ENCODE data around the gene PDK2.
"Not testable (repeated sequence)": the region's sequence is repeated elsewhere in the genome, so short reads cannot be mapped to it uniquely, and the experiment has no call there.

The PDK2 gene

GRCh38 chr17:50058296-50058953, 36.7 kb upstream of the PDK2 start:
- no peak for DNase-seq

DNA sequence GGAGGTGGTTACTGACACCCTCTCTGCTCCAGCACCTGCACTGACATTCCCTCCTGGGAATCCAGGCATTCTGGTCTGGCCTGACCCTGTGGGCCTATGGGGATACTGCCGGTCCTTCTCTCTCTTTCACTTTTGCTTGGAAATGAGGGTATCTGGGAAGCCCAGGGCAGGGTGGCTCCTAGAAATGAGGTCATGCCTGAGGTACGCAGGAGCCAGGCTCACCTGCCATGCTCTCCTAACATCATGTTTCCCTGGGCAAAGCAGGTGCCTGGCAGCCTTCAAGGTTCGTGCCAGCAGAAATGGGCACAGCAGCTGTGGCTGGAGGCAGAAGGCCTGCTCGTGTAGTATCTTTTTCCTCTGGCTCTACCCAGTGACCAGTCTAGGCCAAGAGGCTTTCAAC, 35.9 kb upstream of the PDK2 start:
- DNase-seq = no peak

DNA sequence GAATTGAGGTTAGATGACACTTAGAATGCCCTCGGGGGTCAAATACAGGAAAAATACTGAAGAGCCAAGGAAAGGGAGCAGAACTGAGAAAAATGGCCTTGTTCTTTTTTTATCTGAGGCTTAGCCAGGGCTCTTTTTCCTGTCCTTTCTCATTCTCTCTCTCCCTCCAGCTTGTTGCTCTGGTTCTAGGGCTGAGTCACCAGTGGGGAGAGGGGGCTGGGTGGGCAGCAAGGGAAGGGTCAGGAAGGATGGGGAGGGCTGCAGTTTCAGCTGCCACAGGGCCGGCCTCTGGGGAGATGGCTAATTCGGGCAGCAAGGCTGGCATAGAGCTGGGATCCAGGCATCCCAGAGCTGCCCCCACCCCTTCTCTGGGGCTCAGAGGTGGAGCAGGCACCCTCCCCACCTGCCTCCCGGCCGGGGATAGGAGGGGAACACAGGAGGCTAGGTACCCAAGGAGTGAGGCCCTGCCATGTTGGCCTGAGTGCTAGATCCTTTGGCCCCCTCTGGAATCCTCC, 35.3 kb upstream of the PDK2 start:
- DNase-seq = peak in 2 of 58 donors; percentile 20 to 25

DNA sequence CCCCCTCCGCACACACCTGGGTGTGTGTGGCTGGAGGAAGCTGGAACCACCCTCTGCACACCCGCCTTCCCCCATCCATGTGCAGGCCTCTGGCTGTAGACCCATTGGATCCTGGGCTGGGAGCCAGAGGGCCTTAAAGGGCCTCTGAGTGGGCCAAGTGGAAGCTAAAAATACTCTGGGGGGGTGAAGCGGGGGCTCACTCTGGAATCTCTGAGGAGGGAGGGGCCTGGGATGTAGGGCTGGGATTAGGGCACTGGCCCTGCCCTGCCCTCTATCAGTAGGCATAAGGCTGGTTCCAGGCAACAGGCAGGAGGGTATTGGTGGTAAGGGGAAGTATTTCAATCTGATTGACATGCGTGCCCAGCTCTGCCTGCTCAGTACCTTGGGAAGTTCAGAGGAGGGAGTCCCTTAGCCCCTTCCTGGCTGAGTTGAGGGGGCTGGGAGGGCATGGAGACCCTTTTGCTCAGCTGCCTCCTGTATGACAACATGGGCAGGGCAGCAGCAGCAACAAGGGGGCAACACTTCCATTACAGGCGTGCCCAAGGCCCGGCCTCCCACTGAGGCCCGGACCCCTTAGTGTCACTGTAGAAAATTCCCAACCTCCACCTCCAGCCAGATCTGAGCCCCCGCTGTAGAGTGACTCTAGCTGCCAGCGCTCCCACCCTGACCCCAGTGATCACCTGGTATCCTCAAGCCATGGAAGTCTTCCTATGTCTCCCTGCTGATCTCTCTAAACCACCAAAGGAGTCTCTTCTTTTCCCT, 34.0 kb upstream of the PDK2 start:
- DNase-seq = peak in 32 of 58 donors; percentile 6 to 62 (median 30)

DNA sequence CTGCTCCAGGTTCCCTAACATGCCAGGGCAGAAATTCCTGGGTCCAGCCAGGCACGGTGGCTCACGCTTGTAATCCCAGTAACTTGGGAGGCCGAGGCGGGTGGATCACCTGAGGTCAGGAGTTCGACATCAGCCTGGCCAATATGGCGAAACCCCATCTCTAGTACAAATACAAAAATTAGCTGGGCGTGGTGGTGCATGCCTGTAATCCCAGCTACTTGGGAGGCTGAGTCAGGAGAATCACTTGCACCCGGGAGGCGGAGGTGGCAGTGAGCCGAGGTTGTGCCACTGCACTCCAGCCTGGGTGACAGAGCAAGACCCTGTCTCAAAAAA, 33.5 kb upstream of the PDK2 start:
- not testable (repeated sequence) for DNase-seq

GRCh38 chr17:50062293-50063243, 32.6 kb upstream of the PDK2 start:
- DNase-seq = peak in 8 of 58 donors; percentile 11 to 43 (median 20)

GRCh38 chr17:50063561-50064252, 31.4 kb upstream of the PDK2 start:
- DNase-seq = no peak

DNA sequence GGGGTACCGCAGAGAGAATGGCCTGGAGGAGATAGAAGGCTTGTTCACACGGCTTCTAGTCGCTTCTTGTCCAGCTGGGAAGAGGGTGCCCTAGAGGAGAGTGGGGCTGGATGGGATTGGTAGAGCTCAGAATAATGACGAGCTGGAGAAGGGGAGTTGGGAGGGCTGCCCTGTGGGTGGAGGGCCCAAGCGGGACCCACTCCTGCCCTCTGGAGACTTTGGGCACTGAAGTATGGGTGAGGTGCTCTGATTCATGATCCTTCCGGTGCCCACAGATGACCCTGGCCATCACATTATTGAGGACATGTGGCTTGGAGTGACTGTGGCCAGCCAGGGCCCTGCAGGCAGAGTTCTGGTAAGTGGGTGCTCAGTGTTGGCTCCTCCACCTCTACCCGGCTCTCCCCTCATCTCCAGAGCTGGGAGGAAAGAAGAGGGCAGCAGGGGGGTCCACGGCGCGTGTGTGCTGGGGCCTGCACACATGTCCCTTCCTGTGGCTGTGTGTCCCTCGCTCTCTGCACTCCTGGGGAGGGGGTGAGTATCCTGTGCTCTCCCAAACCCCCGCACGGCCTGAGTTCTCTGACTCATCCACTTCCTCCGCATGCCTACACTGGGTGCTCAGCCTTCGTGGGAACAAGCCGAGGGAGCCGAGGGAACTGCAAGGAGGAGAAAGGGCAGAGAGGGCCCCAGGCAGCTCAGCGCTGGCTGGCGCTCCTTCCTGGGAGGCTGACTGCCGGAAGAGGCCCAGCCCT, 30.7 kb upstream of the PDK2 start:
- peak in 14 of 58 donors; percentile 5 to 54 (median 20) for DNase-seq

DNA sequence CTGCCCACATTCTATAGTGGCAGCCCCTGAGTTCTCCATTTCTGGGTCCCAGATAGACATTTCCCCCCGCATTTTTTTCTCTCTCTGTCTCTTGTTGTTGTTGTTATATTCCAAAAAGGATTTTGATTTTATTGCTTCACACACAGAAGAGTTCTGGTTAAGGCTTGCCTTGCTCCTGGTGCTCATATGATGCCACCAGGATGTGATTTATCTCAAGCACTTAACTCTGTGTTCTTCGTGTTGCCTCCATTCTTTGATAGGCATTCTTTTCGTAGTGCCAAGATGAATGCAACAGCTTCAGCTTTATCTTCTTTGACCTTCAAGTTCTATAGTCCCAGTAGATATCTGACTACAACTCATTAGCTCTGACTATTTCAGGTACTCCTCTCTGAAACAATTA, 30.1 kb upstream of the PDK2 start:
- DNase-seq = no peak

GRCh38 chr17:50066995-50067394, 28.2 kb upstream of the PDK2 start:
- DNase-seq = no peak

DNA sequence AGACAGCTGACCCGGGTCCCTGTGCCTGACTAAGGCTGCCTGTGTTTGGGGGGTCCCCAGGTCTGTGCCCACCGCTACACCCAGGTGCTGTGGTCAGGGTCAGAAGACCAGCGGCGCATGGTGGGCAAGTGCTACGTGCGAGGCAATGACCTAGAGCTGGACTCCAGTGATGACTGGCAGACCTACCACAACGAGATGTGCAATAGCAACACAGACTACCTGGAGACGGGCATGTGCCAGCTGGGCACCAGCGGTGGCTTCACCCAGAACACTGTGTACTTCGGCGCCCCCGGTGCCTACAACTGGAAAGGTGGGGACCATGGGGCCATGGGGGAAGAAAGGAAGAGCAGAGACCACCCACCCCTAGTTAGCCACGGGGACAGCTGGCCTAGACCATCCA, 27.2 kb upstream of the PDK2 start:
- DNase-seq = no peak

- DNase-seq = no peak
Measured at GRCh38 chr17:50070908-50071680, 24.1 kb upstream of the PDK2 start.

DNA sequence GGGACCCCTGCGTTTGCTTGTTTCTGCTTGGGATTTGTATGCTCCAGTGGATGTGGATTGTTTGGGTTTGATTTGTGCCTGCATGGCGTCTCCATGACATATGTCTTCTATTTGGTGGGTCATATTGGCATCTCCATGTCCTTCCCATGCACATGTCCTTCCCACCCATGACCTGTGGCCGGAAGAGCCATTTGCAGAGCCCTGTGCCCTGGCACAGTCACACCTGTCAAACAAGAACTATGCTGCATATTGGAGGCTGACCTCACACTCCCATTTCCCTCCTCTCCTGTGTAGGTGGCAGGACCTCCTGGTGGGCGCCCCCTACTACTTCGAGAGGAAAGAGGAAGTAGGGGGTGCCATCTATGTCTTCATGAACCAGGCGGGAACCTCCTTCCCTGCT, 23.5 kb upstream of the PDK2 start:
- DNase-seq = no peak

DNA sequence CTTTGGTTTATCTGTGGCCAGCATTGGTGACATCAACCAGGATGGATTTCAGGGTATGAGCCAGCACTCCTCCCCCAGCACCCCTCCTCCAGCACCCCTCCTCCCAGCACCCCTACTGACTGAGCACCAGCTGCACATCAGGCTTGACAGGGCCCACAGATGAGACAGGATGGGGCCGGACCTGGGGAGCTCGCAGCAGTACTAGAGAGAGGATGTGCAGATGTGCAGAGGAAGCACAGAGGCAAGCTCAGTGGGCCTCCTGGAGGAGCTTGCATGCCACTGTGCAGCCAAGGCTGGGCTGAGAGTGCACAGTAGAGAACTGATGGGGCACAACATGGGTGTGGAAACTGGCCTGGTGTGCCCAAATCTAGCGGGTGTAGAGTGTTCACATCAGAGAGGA, 23.0 kb upstream of the PDK2 start:
- DNase-seq = no peak

DNA sequence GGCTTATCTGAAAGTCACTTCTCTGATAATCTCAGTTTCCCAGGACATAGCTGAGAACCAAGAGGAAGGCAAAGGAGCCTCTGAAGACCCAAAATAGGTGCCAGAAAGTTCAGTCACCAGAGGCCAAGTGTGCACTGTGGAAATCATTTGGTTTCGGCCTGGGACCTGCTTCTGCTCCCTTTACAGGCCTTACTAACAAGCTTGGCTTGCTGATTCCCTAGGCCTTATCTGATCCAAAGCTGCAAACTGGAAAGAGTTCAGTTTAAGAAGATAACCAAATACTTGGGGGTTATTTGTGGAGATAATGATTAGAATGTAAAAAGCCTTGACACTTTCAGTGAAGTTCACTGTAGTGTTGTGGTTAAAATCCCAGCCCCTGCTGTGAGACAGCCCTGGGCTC, 22.2 kb upstream of the PDK2 start:
- no peak for DNase-seq

DNA sequence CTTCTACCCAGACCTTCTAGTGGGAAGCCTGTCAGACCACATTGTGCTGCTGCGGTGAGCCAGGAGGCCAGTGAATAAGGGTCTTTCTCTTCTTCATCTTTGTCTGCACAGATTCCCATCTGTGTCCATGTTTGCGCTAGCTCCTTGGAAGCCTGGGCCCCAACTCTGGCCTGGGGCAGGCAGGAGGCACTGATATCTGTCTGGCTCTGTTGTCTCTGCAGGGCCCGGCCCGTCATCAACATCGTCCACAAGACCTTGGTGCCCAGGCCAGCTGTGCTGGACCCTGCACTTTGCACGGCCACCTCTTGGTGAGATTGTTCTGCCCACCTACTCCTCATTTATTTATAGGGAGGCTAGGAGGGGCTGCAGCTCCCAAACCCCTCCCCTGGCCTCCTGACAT, 20.9 kb upstream of the PDK2 start:
- no peak for DNase-seq

DNA sequence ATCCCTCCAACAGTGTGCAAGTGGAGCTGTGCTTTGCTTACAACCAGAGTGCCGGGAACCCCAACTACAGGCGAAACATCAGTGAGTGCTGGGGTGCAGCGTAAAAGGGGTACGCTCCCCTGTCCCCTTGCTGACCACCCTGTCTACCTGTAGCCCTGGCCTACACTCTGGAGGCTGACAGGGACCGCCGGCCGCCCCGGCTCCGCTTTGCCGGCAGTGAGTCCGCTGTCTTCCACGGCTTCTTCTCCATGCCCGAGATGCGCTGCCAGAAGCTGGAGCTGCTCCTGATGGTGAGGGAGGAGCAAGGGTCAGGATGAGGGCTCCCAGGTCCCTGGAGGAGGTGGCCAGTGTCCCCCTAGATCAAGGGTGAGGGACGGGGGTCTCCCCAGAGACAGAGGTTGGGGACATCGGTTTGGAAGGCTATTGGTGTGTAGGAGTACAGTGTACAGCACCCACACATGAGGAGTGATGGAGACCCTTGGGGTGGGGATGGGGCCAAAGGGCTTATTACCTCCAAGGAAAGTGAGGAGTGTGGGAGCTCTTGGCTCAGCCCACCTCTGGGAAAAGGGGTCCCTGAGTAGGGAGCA, 19.6 kb upstream of the PDK2 start:
- no peak for DNase-seq

DNA sequence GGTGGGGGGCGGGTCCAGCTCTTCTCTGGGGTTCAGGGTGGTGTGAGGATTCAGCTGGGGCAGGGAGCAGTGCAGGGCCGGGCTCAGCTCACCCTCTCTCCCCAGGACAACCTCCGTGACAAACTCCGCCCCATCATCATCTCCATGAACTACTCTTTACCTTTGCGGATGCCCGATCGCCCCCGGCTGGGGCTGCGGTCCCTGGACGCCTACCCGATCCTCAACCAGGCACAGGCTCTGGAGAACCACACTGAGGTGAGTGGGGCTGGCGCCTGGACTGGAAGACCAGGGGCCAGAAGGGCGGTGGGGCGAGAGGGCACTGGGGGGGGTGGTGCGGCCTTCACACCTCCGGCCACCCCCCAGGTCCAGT, 18.9 kb upstream of the PDK2 start:
- no peak for DNase-seq

DNA sequence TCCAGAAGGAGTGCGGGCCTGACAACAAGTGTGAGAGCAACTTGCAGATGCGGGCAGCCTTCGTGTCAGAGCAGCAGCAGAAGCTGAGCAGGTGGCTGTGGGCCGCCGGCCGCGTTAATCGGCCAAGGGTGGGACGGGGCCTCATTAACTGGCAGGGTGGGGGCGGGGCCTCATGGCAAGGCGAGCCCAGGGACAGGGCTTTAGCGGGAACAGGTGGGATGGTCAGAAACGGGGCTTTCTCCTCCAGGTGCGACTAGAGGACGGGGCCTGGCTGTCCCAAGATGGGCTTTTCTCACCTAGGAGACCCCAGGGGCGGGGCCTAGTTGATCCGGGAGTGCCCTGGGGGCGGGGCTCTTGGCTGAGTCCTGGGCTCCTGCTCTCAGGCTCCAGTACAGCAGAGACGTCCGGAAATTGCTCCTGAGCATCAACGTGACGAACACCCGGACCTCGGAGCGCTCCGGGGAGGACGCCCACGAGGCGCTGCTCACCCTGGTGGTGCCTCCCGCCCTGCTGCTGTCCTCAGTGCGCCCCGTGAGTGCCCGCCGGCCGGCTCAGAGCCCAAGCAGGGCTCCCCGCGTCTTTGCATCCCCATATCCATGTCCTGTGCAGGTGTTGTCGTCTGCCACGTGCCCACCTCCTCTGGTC, 18.4 kb upstream of the PDK2 start:
- DNase-seq = no peak

All from anterior cingulate cortex (tissue), 58 donors.